CD14-positive monocyte (primary cell): ENCODE measurements around the gene KCNT1. TPM values are rescaled to one million over a fixed set of nuclear protein-coding genes. Genes with fewer than 3 reads are reported as not detected.

ENCODE experiments used
- DNase-seq, 3 donors: peaks; one replicate each; pipeline ENCODE4 v3.0.0-alpha.2; 2011 to 2022
- H2AFZ ChIP-seq: 2 replicates; pipeline ENCODE4 v1.6.0; 2012; ENCODE audit warnings: mild to moderate bottlenecking, low read depth, low read length, inconsistent platforms; ENCODE audit not compliant: insufficient read depth, poor library complexity, severe bottlenecking
- H3K27ac ChIP-seq, 2 donors: 1 replicate in 1 of 2; 2 replicates in 1 of 2; pipeline ENCODE4 v1.5.1; 2012 to 2013; ENCODE audit warnings: low read length in 2 of 2, control low read depth in 1 of 2, inconsistent platforms in 1 of 2, low read depth in 1 of 2, mild to moderate bottlenecking in 1 of 2
- H3K27me3 ChIP-seq, 2 donors: one replicate each; pipeline versions ENCODE4 v1.6.0 to v1.6.1; 2011 to 2013; ENCODE audit warnings: low read length in 2 of 2; ENCODE audit not compliant: control insufficient read depth in 2 of 2, insufficient read depth in 2 of 2
- H3K36me3 ChIP-seq, 2 donors: replicated peaks in 1 of 2; 1 replicate in 1 of 2; 2 replicates in 1 of 2; pipeline versions ENCODE4 v1.5.1 to v1.6.1; 2012 to 2013; ENCODE audit warnings: low read length in 2 of 2, control low read depth in 1 of 2, inconsistent platforms in 1 of 2, mild to moderate bottlenecking in 1 of 2; ENCODE audit not compliant: insufficient read depth in 2 of 2, control insufficient read depth in 1 of 2
- H3K4me1 ChIP-seq, 2 donors: 1 replicate in 1 of 2; 2 replicates in 1 of 2; pipeline versions ENCODE4 v1.5.1 to v1.6.1; 2012 to 2013; ENCODE audit warnings: low read length in 2 of 2, control low read depth in 1 of 2, inconsistent platforms in 1 of 2, mild to moderate bottlenecking in 1 of 2, moderate library complexity in 1 of 2; ENCODE audit not compliant: insufficient read depth in 2 of 2, control insufficient read depth in 1 of 2
- H3K4me2 ChIP-seq: replicated peaks from 2 replicates; pipeline ENCODE3; 2012; ENCODE audit warnings: low read length, moderate library complexity, mild to moderate bottlenecking; ENCODE audit not compliant: poor library complexity, severe bottlenecking; ENCODE audit errors: extremely low read depth
- H3K4me3 ChIP-seq, 3 experiments: fragments of 200-600 bp in 1 of 3; sonication (generic) in 1 of 3; replicated peaks in 1 of 3; 1 replicate in 2 of 3; 2 replicates in 1 of 3; pipeline ENCODE4 v1.5.1; 2011 to 2013; ENCODE audit warnings: low read length in 3 of 3, mild to moderate bottlenecking in 3 of 3, control low read depth in 2 of 3, low read depth in 2 of 3, inconsistent platforms in 1 of 3, moderate library complexity in 1 of 3
- H3K79me2 ChIP-seq: 2 replicates; pipeline ENCODE4 v1.6.0; 2012; ENCODE audit warnings: mild to moderate bottlenecking, control low read depth, inconsistent platforms, low read length, moderate library complexity; ENCODE audit not compliant: insufficient read depth
- H3K9ac ChIP-seq: 2 replicates; pipeline ENCODE4 v1.6.0; 2017; ENCODE audit warnings: low read length, mild to moderate bottlenecking; ENCODE audit not compliant: insufficient read depth, poor library complexity, severe bottlenecking
- H3K9me3 ChIP-seq, 2 donors: replicated peaks in 1 of 2; 1 replicate in 1 of 2; 2 replicates in 1 of 2; pipeline versions ENCODE4 v1.5.1 to v1.6.1; 2012 to 2013; ENCODE audit warnings: low read length in 2 of 2, control low read depth in 1 of 2; ENCODE audit not compliant: control insufficient read depth in 1 of 2, insufficient read depth in 1 of 2
- H4K20me1 ChIP-seq: 2 replicates; pipeline ENCODE4 v1.6.0; 2012; ENCODE audit warnings: mild to moderate bottlenecking, low read length, control low read depth, moderate library complexity; ENCODE audit not compliant: insufficient read depth
- H3K27ac Mint-ChIP-seq, 7 donors: one replicate each; pipeline ENCODE4 v1.8.0; 2020; ENCODE audit warnings: mild to moderate bottlenecking in 7 of 7, mixed read lengths in 7 of 7, moderate library complexity in 6 of 7, inconsistent platforms in 2 of 7
- H3K27me3 Mint-ChIP-seq, 3 donors: one replicate each; pipeline ENCODE4 v1.8.0; 2021 to 2022; ENCODE audit warnings: low read depth in 3 of 3, mild to moderate bottlenecking in 3 of 3, mixed read lengths in 3 of 3, moderate library complexity in 3 of 3, inconsistent platforms in 1 of 3
- H3K36me3 Mint-ChIP-seq, 2 donors: one replicate each; pipeline ENCODE4 v1.8.0; 2020; ENCODE audit warnings: mixed read lengths in 2 of 2, inconsistent platforms in 1 of 2, mild to moderate bottlenecking in 1 of 2
- H3K4me1 Mint-ChIP-seq: one replicate; pipeline ENCODE4 v1.8.0; 2020; ENCODE audit warnings: mild to moderate bottlenecking, mixed read lengths
- H3K4me3 Mint-ChIP-seq, 2 donors: one replicate each; pipeline ENCODE4 v1.8.0; 2020; ENCODE audit warnings: mild to moderate bottlenecking in 2 of 2, mixed read lengths in 2 of 2, moderate library complexity in 1 of 2
- H3K9me3 Mint-ChIP-seq, 7 donors: one replicate each; pipeline ENCODE4 v1.8.0; 2020 to 2022; ENCODE audit warnings: mixed read lengths in 7 of 7, mild to moderate bottlenecking in 6 of 7, moderate library complexity in 6 of 7, inconsistent platforms in 2 of 7
- WGBS: methylation state at CpG from one replicate; pipeline ENCODE4 v1.1.5; 2013; ENCODE audit warnings: missing lambda C conversion rate; ENCODE audit not compliant: insufficient coverage; 5-methylcytosine and 5-hydroxymethylcytosine counted together
- intact Hi-C, 2 donors: fragments of 100-400 bp; cut with micrococcal nuclease; formaldehyde crosslinking; loops; one replicate each; pipeline versions ENCODE4 v1.15.0 to v1.15.1; 2023
- polyA plus RNA-seq, 3 donors: library from polyadenylated mRNA; depleted of rRNA in 1 of 3; unstranded in 2 of 3; stranded (reverse) in 1 of 3; fragments of 300-500 nt in 2 of 3; fragments of >200 nt in 1 of 3; fragmentation: Illumina TruSeq in 2 of 3; gene quantifications; 1 replicate in 2 of 3; 2 replicates in 1 of 3; pipeline ENCODE4 v1.2.3, GENCODE V29; 2012 to 2021
- TF ChIP-seq, protein P1 (sequence below): fragments of 200-600 bp; IDR thresholded peaks from one replicate; pipeline ENCODE4 v1.8.0; 2022; ENCODE audit warnings: antibody characterized with exemption, mild to moderate bottlenecking

KCNT1 gene
- polyA plus RNA-seq, 3 donors: not detected

DNA sequence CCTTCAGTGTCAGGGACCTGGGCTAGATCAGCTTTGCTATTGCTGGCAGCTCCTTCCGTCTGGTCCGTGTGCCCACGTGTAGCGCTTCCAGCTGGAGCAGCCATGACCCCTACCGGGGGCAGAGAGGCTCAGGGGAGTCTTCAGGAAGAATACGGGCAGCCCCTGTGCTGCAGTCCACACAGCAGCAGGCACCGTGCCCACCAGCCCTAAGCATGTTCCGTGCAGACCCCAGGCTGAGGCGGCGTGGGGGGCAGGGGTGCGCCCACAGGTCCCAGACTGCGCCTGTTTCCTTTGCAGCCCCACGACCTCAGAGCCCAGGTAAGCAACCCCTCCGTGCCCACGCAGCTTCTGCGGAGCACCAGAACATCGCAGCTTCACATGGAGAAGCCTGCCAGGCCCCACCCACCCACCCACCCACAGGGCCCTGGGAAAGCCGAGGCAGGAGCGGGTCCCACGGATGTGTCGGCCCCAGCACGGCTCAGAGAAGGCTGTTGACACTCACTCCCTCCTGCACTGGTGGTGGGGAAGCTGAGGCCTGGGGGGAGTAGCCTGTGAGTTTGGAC is 83.1 kb downstream of the KCNT1 start:
- 92% methylated on average over 12 of the region's 22 CpGs for WGBS
- no peaks in the 10 kb centered on the region for H3K9me3 Mint-ChIP-seq

DNA sequence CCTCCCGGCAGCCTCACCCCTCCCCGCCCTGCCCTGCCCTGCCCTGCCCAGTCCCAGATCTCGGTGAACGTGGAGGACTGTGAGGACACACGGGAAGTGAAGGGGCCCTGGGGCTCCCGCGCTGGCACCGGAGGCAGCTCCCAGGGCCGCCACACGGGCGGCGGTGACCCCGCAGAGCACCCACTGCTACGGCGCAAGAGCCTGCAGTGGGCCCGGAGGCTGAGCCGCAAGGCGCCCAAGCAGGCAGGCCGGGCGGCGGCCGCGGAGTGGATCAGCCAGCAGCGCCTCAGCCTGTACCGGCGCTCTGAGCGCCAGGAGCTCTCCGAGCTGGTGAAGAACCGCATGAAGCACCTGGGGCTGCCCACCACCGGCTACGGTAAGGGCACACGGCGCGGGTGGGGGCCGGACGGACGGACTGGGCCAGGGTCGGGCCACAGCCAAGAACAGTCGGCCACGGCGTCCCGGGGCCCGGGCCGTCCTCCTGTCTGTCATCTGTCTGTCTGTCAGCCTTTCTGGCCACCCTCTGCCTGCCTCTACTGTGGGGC is 84.2 kb downstream of the KCNT1 start:
- no peak overlapping the region for H3K27ac ChIP-seq
- no peak for DNase-seq
- no peaks in the 10 kb centered on the region for H3K4me1 ChIP-seq
- no peaks in the 10 kb centered on the region for H3K36me3 ChIP-seq
- no peaks in the 10 kb centered on the region for H3K27me3 ChIP-seq
- Mint-ChIP-seq H3K4me1 (no peaks in the 10 kb centered on the region), H3K27ac (no peak overlapping the region), H3K9me3 (no peaks in the 10 kb centered on the region), H3K27me3 (peaks cover 3 to 8% (median 5%) of the 10 kb centered on the region in 3 donors), H3K4me3 (no peak overlapping the region), H3K36me3 (no peaks in the 10 kb centered on the region)
- no peak overlapping the region for H3K4me2 ChIP-seq
- no peaks in the 10 kb centered on the region for H3K79me2 ChIP-seq
- H2AFZ ChIP-seq: no peak overlapping the region
- 90% methylated on average over 44 of the region's 44 CpGs for WGBS
- intact Hi-C loops: no loop called here
- no peaks in the 10 kb centered on the region for H4K20me1 ChIP-seq
- TF ChIP-seq, protein P1, sequence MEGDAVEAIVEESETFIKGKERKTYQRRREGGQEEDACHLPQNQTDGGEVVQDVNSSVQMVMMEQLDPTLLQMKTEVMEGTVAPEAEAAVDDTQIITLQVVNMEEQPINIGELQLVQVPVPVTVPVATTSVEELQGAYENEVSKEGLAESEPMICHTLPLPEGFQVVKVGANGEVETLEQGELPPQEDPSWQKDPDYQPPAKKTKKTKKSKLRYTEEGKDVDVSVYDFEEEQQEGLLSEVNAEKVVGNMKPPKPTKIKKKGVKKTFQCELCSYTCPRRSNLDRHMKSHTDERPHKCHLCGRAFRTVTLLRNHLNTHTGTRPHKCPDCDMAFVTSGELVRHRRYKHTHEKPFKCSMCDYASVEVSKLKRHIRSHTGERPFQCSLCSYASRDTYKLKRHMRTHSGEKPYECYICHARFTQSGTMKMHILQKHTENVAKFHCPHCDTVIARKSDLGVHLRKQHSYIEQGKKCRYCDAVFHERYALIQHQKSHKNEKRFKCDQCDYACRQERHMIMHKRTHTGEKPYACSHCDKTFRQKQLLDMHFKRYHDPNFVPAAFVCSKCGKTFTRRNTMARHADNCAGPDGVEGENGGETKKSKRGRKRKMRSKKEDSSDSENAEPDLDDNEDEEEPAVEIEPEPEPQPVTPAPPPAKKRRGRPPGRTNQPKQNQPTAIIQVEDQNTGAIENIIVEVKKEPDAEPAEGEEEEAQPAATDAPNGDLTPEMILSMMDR: no peak
- no peak overlapping the region for H3K9ac ChIP-seq
- H3K4me3 ChIP-seq: no peak overlapping the region
- H3K9me3 ChIP-seq: no peaks in the 10 kb centered on the region

More for the DNA sequence above, 83.1 kb downstream of the KCNT1 start:
- Histone ChIP-seq H3K9ac (no peak overlapping the region), H2AFZ (no peak overlapping the region), H3K27ac (no peak overlapping the region), H3K27me3 (no peaks in the 10 kb centered on the region), H4K20me1 (no peaks in the 10 kb centered on the region), H3K79me2 (no peaks in the 10 kb centered on the region), H3K4me1 (no peaks in the 10 kb centered on the region), H3K9me3 (no peaks in the 10 kb centered on the region), H3K4me2 (no peak overlapping the region), H3K4me3 (no peak overlapping the region), H3K36me3 (no peaks in the 10 kb centered on the region)
- DNase-seq: no peak
- H3K27ac Mint-ChIP-seq: no peak overlapping the region
- no peaks in the 10 kb centered on the region for H3K4me1 Mint-ChIP-seq
- no peaks in the 10 kb centered on the region for H3K36me3 Mint-ChIP-seq
- intact Hi-C loops: no loop called here
- H3K27me3 Mint-ChIP-seq: peaks cover 3 to 10% (median 5%) of the 10 kb centered on the region in 3 donors
- no peak overlapping the region for H3K4me3 Mint-ChIP-seq
- TF ChIP-seq, protein P1: no peak
